PC-9 (cell line): ENCODE data around the gene CAPN13. TPM values are rescaled to one million over a fixed set of nuclear protein-coding genes. Genes with fewer than 3 reads are reported as not detected.

Experiments used
- BruUV-seq: library from RNA; stranded (reverse); fragments of 400-500 nt; replicated peaks from 2 replicates; lab custom pipeline; 2021; lab: Mats Ljungman, UMichigan
- CTCF ChIA-PET: fragments of 300-600 bp; sonication (Branson Sonifier 250); formaldehyde crosslinking; loops from one replicate; lab custom pipeline; 2022; ENCODE audit warnings: antibody characterized with exemption; lab: Charles Lee
- POLR2A ChIA-PET: fragments of 300-600 bp; sonication (Branson Sonifier 250); formaldehyde crosslinking; loops from one replicate; lab custom pipeline; 2022; ENCODE audit warnings: antibody characterized with exemption; ENCODE audit not compliant: unreplicated experiment; lab: Charles Lee
- DNase-seq, 2 experiments: peaks; one replicate each; pipeline versions ENCODE4 v3.0.0 to v3.0.0-alpha.2; 2015 to 2022; ENCODE audit warnings: mixed read lengths in 1 of 2
- H2AFZ ChIP-seq: fragments of 200-600 bp; sonication (generic); 2 replicates; pipeline ENCODE4 v1.8.1; 2017; ENCODE audit warnings: antibody characterized with exemption
- H3F3A ChIP-seq: fragments of 200-600 bp; sonication (generic); 2 replicates; pipeline ENCODE4 v1.8.1; 2017; ENCODE audit warnings: antibody characterized with exemption, mild to moderate bottlenecking, low read depth; ENCODE audit not compliant: insufficient read depth
- H3K27ac ChIP-seq: fragments of 200-600 bp; sonication (generic); 2 replicates; pipeline ENCODE4 v1.6.1; 2016; ENCODE audit warnings: mixed run types
- H3K27me3 ChIP-seq: fragments of 200-600 bp; sonication (generic); 2 replicates; pipeline ENCODE4 v1.6.1; 2016; ENCODE audit warnings: low read depth, mixed run types; ENCODE audit not compliant: insufficient read depth
- H3K36me3 ChIP-seq: fragments of 200-600 bp; sonication (generic); 2 replicates; pipeline ENCODE4 v1.6.1; 2016; ENCODE audit warnings: low read depth, mixed run types
- H3K4me1 ChIP-seq: fragments of 200-600 bp; sonication (generic); replicated peaks from 2 replicates; pipeline ENCODE4 v1.6.1; 2016; ENCODE audit warnings: mixed run types; ENCODE audit not compliant: insufficient read depth
- H3K4me2 ChIP-seq: fragments of 200-600 bp; sonication (generic); 2 replicates; pipeline ENCODE4 v1.6.1; 2017; ENCODE audit warnings: mixed run types
- H3K4me3 ChIP-seq: fragments of 200-600 bp; sonication (generic); 2 replicates; pipeline ENCODE4 v1.6.1; 2016; ENCODE audit warnings: mixed run types
- H3K79me2 ChIP-seq: fragments of 200-600 bp; sonication (generic); 2 replicates; pipeline ENCODE4 v1.6.1; 2017; ENCODE audit warnings: low read depth, mixed run types
- H3K9me2 ChIP-seq: fragments of 200-600 bp; sonication (generic); 2 replicates; pipeline ENCODE4 v1.8.1; 2017; ENCODE audit warnings: mild to moderate bottlenecking; ENCODE audit not compliant: insufficient read depth
- H3K9me3 ChIP-seq: fragments of 200-600 bp; sonication (generic); 2 replicates; pipeline ENCODE4 v1.8.1; 2016; ENCODE audit warnings: low read depth; ENCODE audit not compliant: insufficient read depth
- H4K20me1 ChIP-seq: fragments of 200-600 bp; sonication (generic); 2 replicates; pipeline ENCODE4 v1.8.1; 2017; ENCODE audit not compliant: insufficient read depth
- EZH2 ChIP-seq: fragments of 200-600 bp; sonication (generic); IDR thresholded peaks from 2 replicates; pipeline ENCODE4 v1.8.0; 2017; ENCODE audit warnings: antibody characterized with exemption, low read depth
- intact Hi-C: fragments of 100-400 bp; cut with micrococcal nuclease; formaldehyde crosslinking; loops from one replicate; pipeline ENCODE4 v1.10.0; 2022; ENCODE audit not compliant: unreplicated experiment
- total RNA-seq: library from RNA; stranded (reverse); gene quantifications from 2 replicates; pipeline ENCODE4 v1.2.3, GENCODE V29; 2021
- TF ChIP-seq, protein P1 (sequence below): fragments of 200-600 bp; sonication (generic); conservative IDR thresholded peaks from 2 replicates; pipeline ENCODE4 v1.6.1; 2017; ENCODE audit warnings: mixed run types, antibody characterized with exemption, mild to moderate bottlenecking, moderate library complexity

The CAPN13 gene
- total RNA-seq, 1 experiment from 2014 or later = 1.5 TPM

DNA sequence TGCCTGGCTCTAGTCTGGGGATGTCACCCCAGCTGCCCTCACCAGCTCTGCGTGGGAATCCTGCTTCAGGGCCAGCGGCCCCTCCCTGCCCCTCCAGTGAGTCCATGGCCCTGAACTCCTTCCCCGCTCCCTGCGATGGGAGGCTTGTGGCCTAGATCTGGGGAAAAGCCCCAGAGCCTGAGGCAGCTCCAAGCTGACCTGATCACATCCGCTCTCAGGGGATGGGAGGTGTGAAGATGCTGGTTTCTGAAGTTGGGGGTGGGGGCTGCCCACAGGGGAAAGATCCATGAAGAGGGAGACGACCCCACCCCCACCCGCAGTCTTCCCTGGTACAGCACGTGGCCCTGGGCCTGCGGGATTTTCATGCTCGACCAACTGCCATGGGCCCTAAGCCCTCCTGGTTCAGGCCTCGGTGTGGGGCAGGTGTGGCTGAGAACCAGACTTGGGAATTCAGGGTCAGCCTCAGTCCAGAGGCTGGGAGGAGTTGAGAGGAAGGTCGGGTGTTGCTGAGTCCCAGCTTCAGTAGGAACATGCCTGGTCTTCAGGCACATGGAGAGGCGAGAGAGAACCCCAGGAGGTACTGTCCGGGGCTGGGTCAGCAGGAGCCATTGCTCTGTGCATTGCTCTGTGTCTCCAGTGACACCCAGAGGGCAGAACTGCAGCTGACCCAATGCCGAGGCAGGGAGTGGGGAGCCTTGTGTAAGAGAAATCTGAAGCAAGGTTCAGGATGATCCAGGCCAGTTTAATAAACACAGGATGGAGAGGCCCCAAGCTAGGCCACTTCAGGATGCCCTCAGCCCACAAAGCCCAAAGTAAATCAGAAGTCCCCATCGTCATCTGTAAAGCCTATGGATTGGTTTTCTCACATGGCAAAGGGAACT, 115.1 kb downstream of the CAPN13 start:
- intact Hi-C loops = no loop called here
- Histone ChIP-seq H3K4me2 (no peak overlapping the region), H3K36me3 (no peaks in the 10 kb centered on the region), H3K79me2 (no peaks in the 10 kb centered on the region), H3K4me1 (no peaks in the 10 kb centered on the region), H3K27ac (no peak overlapping the region), H3K4me3 (no peak overlapping the region), H3K27me3 (peaks cover 4% of the 10 kb centered on the region; the same call in 1 of the 2 replicates), H4K20me1 (no peaks in the 10 kb centered on the region), H2AFZ (no peak overlapping the region), H3K9me3 (no peaks in the 10 kb centered on the region), H3F3A (no peaks in the 10 kb centered on the region), H3K9me2 (no peaks in the 10 kb centered on the region)
- TF ChIP-seq, protein P1, sequence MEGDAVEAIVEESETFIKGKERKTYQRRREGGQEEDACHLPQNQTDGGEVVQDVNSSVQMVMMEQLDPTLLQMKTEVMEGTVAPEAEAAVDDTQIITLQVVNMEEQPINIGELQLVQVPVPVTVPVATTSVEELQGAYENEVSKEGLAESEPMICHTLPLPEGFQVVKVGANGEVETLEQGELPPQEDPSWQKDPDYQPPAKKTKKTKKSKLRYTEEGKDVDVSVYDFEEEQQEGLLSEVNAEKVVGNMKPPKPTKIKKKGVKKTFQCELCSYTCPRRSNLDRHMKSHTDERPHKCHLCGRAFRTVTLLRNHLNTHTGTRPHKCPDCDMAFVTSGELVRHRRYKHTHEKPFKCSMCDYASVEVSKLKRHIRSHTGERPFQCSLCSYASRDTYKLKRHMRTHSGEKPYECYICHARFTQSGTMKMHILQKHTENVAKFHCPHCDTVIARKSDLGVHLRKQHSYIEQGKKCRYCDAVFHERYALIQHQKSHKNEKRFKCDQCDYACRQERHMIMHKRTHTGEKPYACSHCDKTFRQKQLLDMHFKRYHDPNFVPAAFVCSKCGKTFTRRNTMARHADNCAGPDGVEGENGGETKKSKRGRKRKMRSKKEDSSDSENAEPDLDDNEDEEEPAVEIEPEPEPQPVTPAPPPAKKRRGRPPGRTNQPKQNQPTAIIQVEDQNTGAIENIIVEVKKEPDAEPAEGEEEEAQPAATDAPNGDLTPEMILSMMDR = no peak
- no peak for TF ChIP-seq EZH2
- no peak for DNase-seq
- ChIA-PET CTCF (no interaction called here), POLR2A (interaction anchor here (0.6 kb wide), 1 partner anchor 492 kb away, joined by 3 read pairs; no protein-coding TSS in a partner anchor)
- BruUV-seq = no TSS peak

GRCh38 chr2:30691091-30691947, 115.9 kb downstream of the CAPN13 start:
- no peaks in the 10 kb centered on the region for H3K9me3 ChIP-seq
- intact Hi-C loops = no loop called here
- no peaks in the 10 kb centered on the region for H3K9me2 ChIP-seq
- no peak overlapping the region for H2AFZ ChIP-seq
- peaks cover 4% of the 10 kb centered on the region; the same call in 1 of the 2 replicates for H3K27me3 ChIP-seq
- BruUV-seq = no TSS peak
- H4K20me1 ChIP-seq = no peaks in the 10 kb centered on the region
- ChIA-PET POLR2A (no interaction called here), CTCF (no interaction called here)
- no peak overlapping the region for H3K4me3 ChIP-seq
- no peaks in the 10 kb centered on the region for H3F3A ChIP-seq
- TF ChIP-seq, protein P1 = no peak
- TF ChIP-seq EZH2 = no peak
- no peak overlapping the region for H3K4me2 ChIP-seq
- DNase-seq = no peak
- no peak overlapping the region for H3K27ac ChIP-seq
- H3K4me1 ChIP-seq = no peaks in the 10 kb centered on the region
- no peaks in the 10 kb centered on the region for H3K79me2 ChIP-seq
- no peaks in the 10 kb centered on the region for H3K36me3 ChIP-seq

DNA sequence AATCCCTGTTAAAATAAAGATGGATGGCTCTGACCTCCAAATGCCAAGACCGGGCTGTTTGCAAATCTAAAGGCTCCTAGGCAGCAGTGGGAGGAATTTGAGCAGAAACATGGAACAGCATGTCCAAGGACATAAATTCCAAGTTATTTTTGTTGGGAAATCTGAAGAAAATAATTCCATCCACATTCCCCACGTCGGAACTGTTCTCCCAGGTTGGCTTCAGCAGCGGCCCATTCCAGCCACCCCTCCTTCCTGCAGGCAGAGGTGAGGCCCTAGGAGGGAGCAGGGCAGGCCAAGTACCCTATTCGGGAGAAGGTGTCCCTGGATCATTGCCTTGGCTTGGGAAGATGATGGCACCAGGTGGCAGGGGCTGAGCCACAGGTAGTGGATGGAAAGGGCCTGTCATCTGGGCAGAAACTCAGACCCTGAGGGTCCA, 117.1 kb downstream of the CAPN13 start:
- intact Hi-C loops = no loop called here
- no peaks in the 10 kb centered on the region for H3K79me2 ChIP-seq
- H3K4me2 ChIP-seq = no peak overlapping the region
- no peaks in the 10 kb centered on the region for H4K20me1 ChIP-seq
- H3F3A ChIP-seq = no peaks in the 10 kb centered on the region
- no peaks in the 10 kb centered on the region for H3K36me3 ChIP-seq
- CTCF ChIA-PET = no interaction called here
- H3K4me3 ChIP-seq = no peak overlapping the region
- BruUV-seq = no TSS peak
- DNase-seq = no peak
- no peak overlapping the region for H2AFZ ChIP-seq
- TF ChIP-seq EZH2 = no peak
- TF ChIP-seq, protein P1 = no peak
- no peaks in the 10 kb centered on the region for H3K4me1 ChIP-seq
- no peaks in the 10 kb centered on the region for H3K9me3 ChIP-seq
- H3K27me3 ChIP-seq = peaks cover 4% of the 10 kb centered on the region; the same call in 1 of the 2 replicates
- H3K27ac ChIP-seq = no peak overlapping the region
- POLR2A ChIA-PET = no interaction called here
- H3K9me2 ChIP-seq = no peaks in the 10 kb centered on the region
